NCI-H345 (cell line): ENCODE measurements around the gene SMPD1.
A peak's percentile ranks its signal among the peaks of the same experiment; 100 is the strongest.
"Not testable (repeated sequence)": the region's sequence is repeated elsewhere in the genome, so short reads cannot be mapped to it uniquely, and the experiment has no call there.

Source experiments
- DNase-seq: peaks from one replicate; lab custom pipeline; 2025; lab: John Stamatoyannopoulos, UW

SMPD1 gene

GRCh38 chr11:6388748-6389147 lies 1.5 kb upstream of the SMPD1 start:
- no peak for DNase-seq

GRCh38 chr11:6390718-6391469 lies 620 bp downstream of the SMPD1 start:
- no peak for DNase-seq

- DNase-seq = peak; percentile 12
Measured at GRCh38 chr11:6391537-6392134, 1.4 kb downstream of the SMPD1 start.

GRCh38 chr11:6392251-6392650 lies 2.0 kb downstream of the SMPD1 start:
- DNase-seq = not testable (repeated sequence)

GRCh38 chr11:6393989-6394670 lies 3.9 kb downstream of the SMPD1 start:
- DNase-seq = no peak

GRCh38 chr11:6395470-6396060 lies 5.3 kb downstream of the SMPD1 start:
- no peak for DNase-seq

- DNase-seq = no peak
Measured at GRCh38 chr11:6397156-6397555, 6.9 kb downstream of the SMPD1 start.

- no peak for DNase-seq
Measured at GRCh38 chr11:6397636-6398035, 7.4 kb downstream of the SMPD1 start.

- no peak for DNase-seq
Measured at GRCh38 chr11:6400431-6401345, 10.4 kb downstream of the SMPD1 start.

- no peak for DNase-seq
Measured at GRCh38 chr11:6401464-6401863, 11.2 kb downstream of the SMPD1 start.

- no peak for DNase-seq
Measured at GRCh38 chr11:6402061-6402470, 11.8 kb downstream of the SMPD1 start.

GRCh38 chr11:6402561-6402981 lies 12.3 kb downstream of the SMPD1 start:
- no peak for DNase-seq

- DNase-seq = no peak
Measured at GRCh38 chr11:6403539-6403938, 13.3 kb downstream of the SMPD1 start.

GRCh38 chr11:6404342-6405051 lies 14.2 kb downstream of the SMPD1 start:
- DNase-seq = no peak

GRCh38 chr11:6405052-6405667 lies 14.9 kb downstream of the SMPD1 start:
- DNase-seq = no peak

GRCh38 chr11:6405846-6406245 lies 15.6 kb downstream of the SMPD1 start:
- no peak for DNase-seq

GRCh38 chr11:6406370-6406769 lies 16.1 kb downstream of the SMPD1 start:
- DNase-seq = no peak

GRCh38 chr11:6410695-6411430 lies 20.6 kb downstream of the SMPD1 start:
- no peak for DNase-seq

- DNase-seq = no peak
Measured at GRCh38 chr11:6411594-6412031, 21.3 kb downstream of the SMPD1 start.

- no peak for DNase-seq
Measured at GRCh38 chr11:6413791-6414201, 23.5 kb downstream of the SMPD1 start.
